KMS-11 (cell line): ENCODE data around the gene TMEM170B.

Source experiments
- H2AFZ ChIP-seq: fragments of 200-600 bp; sonication (generic); 2 replicates; pipeline ENCODE4 v1.6.1; 2016; ENCODE audit warnings: antibody characterized with exemption, mixed run types, low read depth
- H3K27ac ChIP-seq: fragments of 200-600 bp; sonication (generic); 2 replicates; pipeline ENCODE4 v1.6.1; 2016; ENCODE audit warnings: mild to moderate bottlenecking, mixed run types
- H3K27me3 ChIP-seq: fragments of 200-600 bp; sonication (generic); 2 replicates; pipeline ENCODE4 v1.6.1; 2017; ENCODE audit warnings: mild to moderate bottlenecking, low read depth, mixed run types, moderate library complexity; ENCODE audit not compliant: insufficient read depth
- H3K36me3 ChIP-seq: fragments of 200-600 bp; sonication (generic); 2 replicates; pipeline ENCODE4 v1.6.1; 2017; ENCODE audit warnings: mild to moderate bottlenecking, mixed run types; ENCODE audit not compliant: insufficient read depth
- H3K4me1 ChIP-seq: fragments of 200-600 bp; sonication (generic); 2 replicates; pipeline ENCODE4 v1.6.1; 2016; ENCODE audit warnings: mild to moderate bottlenecking, low read depth, mixed run types; ENCODE audit not compliant: poor library complexity, severe bottlenecking
- H3K4me2 ChIP-seq: fragments of 200-600 bp; sonication (generic); 2 replicates; pipeline ENCODE4 v1.7.0; 2016; ENCODE audit warnings: mild to moderate bottlenecking, mixed run types
- H3K4me3 ChIP-seq: fragments of 200-600 bp; sonication (generic); IDR thresholded peaks from 2 replicates; pipeline ENCODE4 v1.6.1; 2017; ENCODE audit warnings: low read depth, low read length, mixed read lengths; ENCODE audit not compliant: insufficient read depth
- H3K79me2 ChIP-seq: fragments of 200-600 bp; sonication (generic); 2 replicates; pipeline ENCODE4 v1.6.1; 2016; ENCODE audit warnings: low read depth, mixed run types; ENCODE audit not compliant: insufficient read depth
- H3K9ac ChIP-seq: fragments of 200-600 bp; sonication (generic); 2 replicates; pipeline ENCODE4 v1.6.1; 2016; ENCODE audit warnings: mild to moderate bottlenecking, mixed run types
- H4K20me1 ChIP-seq: fragments of 200-600 bp; sonication (generic); 2 replicates; pipeline ENCODE4 v1.6.1; 2016; ENCODE audit warnings: mild to moderate bottlenecking, mixed run types; ENCODE audit not compliant: insufficient read depth
- CTCF ChIP-seq: fragments of 200-600 bp; sonication (generic); conservative IDR thresholded peaks from 2 replicates; pipeline ENCODE4 v1.6.1; 2017; ENCODE audit warnings: low read depth, mild to moderate bottlenecking, antibody characterized with exemption, low read length, moderate library complexity, mixed read lengths

Gene TMEM170B

GRCh38 chr6:11525468-11526155 is 11.9 kb upstream of the TMEM170B start:
- TF ChIP-seq CTCF = no peak
- no peak overlapping the region for H2AFZ ChIP-seq

GRCh38 chr6:11526156-11526505 is 11.4 kb upstream of the TMEM170B start:
- Histone ChIP-seq H3K27ac (no peak overlapping the region), H3K27me3 (no peaks in the 10 kb centered on the region), H3K79me2 (no peaks in the 10 kb centered on the region), H3K4me2 (no peak overlapping the region), H4K20me1 (no peaks in the 10 kb centered on the region), H3K4me3 (no peak overlapping the region), H2AFZ (no peak overlapping the region), H3K9ac (no peak overlapping the region), H3K4me1 (no peaks in the 10 kb centered on the region), H3K36me3 (no peaks in the 10 kb centered on the region)
- TF ChIP-seq CTCF = no peak

More at GRCh38 chr6:11525468-11526155, 11.9 kb upstream of the TMEM170B start:
- Histone ChIP-seq H4K20me1 (no peaks in the 10 kb centered on the region), H3K79me2 (no peaks in the 10 kb centered on the region), H3K4me1 (no peaks in the 10 kb centered on the region), H3K27ac (no peak overlapping the region), H3K4me3 (no peak overlapping the region), H3K27me3 (no peaks in the 10 kb centered on the region), H3K4me2 (no peak overlapping the region), H3K9ac (no peak overlapping the region), H3K36me3 (no peaks in the 10 kb centered on the region)

GRCh38 chr6:11527274-11527870 is 10.2 kb upstream of the TMEM170B start:
- Histone ChIP-seq H3K4me2 (no peak overlapping the region), H4K20me1 (no peaks in the 10 kb centered on the region), H3K27ac (no peak overlapping the region), H2AFZ (no peak overlapping the region), H3K79me2 (no peaks in the 10 kb centered on the region), H3K4me3 (no peak overlapping the region), H3K4me1 (no peaks in the 10 kb centered on the region), H3K9ac (no peak overlapping the region), H3K27me3 (no peaks in the 10 kb centered on the region), H3K36me3 (no peaks in the 10 kb centered on the region)
- TF ChIP-seq CTCF = no peak

- no peaks in the 10 kb centered on the region for H3K27me3 ChIP-seq
- no peak overlapping the region for H3K4me2 ChIP-seq
- H2AFZ ChIP-seq = no peak overlapping the region
- H3K79me2 ChIP-seq = no peaks in the 10 kb centered on the region
- H3K36me3 ChIP-seq = no peaks in the 10 kb centered on the region
- no peak overlapping the region for H3K4me3 ChIP-seq
- no peaks in the 10 kb centered on the region for H3K4me1 ChIP-seq
- no peak overlapping the region for H3K27ac ChIP-seq
- no peaks in the 10 kb centered on the region for H4K20me1 ChIP-seq
- no peak for TF ChIP-seq CTCF
- no peak overlapping the region for H3K9ac ChIP-seq
These were observed 8.6 kb upstream of the TMEM170B start for GRCh38 chr6:11528996-11529395.
